Measurements from ENCODE around the gene ADCY5.

- no peak for TF ChIP-seq EZH2 (IDR thresholded peaks at IDR 0.05; ENCODE audit: borderline replicate concordance, low read depth, low read length, severe bottlenecking)
- no peak for TF ChIP-seq CTCF (IDR thresholded peaks at IDR 0.05; ENCODE audit: borderline replicate concordance, extremely low read depth, low read length, poor library complexity, severe bottlenecking)
These were observed 144.8 kb downstream of the ADCY5 start for GRCh38 chr3:123303976-123304560.
